Adrenal gland (tissue), 12 donors: ENCODE measurements around the gene ZNF32. TPM values are rescaled to one million over a fixed set of nuclear protein-coding genes. Genes with fewer than 3 reads are reported as not detected.

ENCODE experiments used
- DNase-seq, 7 donors: peaks; one replicate each; pipeline ENCODE4 v3.0.0-alpha.2; 2019 to 2020
- H3K27ac ChIP-seq, 5 donors: fragments of 200-600 bp; sonication (generic) in 4 of 5; 1 replicate in 3 of 5; 2 replicates in 2 of 5; pipeline versions ENCODE4 v1.5.1 to v1.8.0; 2016 to 2020; ENCODE audit warnings: mild to moderate bottlenecking in 1 of 5
- H3K27me3 ChIP-seq: fragments of 200-600 bp; 2 replicates; pipeline ENCODE4 v1.8.0; 2021
- H3K36me3 ChIP-seq, 2 donors: fragments of 200-600 bp; replicated peaks in 1 of 2; 1 replicate in 1 of 2; 2 replicates in 1 of 2; pipeline versions ENCODE4 v1.5.1 to v1.8.0; 2018 to 2022
- H3K4me1 ChIP-seq, 2 donors: fragments of 200-600 bp; replicated peaks in 1 of 2; 1 replicate in 1 of 2; 2 replicates in 1 of 2; pipeline versions ENCODE4 v1.5.1 to v1.8.0; 2018 to 2021
- H3K4me3 ChIP-seq, 4 donors: fragments of 200-600 bp; sonication (generic) in 3 of 4; one replicate each; pipeline ENCODE4 v1.5.1; 2016 to 2018
- H3K9me3 ChIP-seq, 3 donors: fragments of 200-600 bp; sonication (generic) in 1 of 3; replicated peaks in 1 of 3; 1 replicate in 2 of 3; 2 replicates in 1 of 3; pipeline versions ENCODE4 v1.5.1 to v1.8.0; 2016 to 2021
- CTCF ChIP-seq, 6 experiments: fragments of 450-650 bp in 4 of 6; fragments of 200-600 bp in 2 of 6; sonication (generic) in 1 of 6; IDR thresholded peaks; 1 replicate in 5 of 6; 2 replicates in 1 of 6; pipeline versions ENCODE4 v1.5.1 to v1.8.0; 2016 to 2021; ENCODE audit warnings: antibody characterized with exemption in 6 of 6, mild to moderate bottlenecking in 2 of 6, moderate library complexity in 1 of 6
- POLR2A ChIP-seq, 2 donors: fragments of 450-650 bp; IDR thresholded peaks; one replicate each; pipeline ENCODE4 v1.6.1; 2017; ENCODE audit warnings: antibody characterized with exemption in 2 of 2, mild to moderate bottlenecking in 2 of 2, moderate library complexity in 1 of 2
- WGBS, 4 donors: extraction: QIAGEN DNeasy Blood & Tissue Kit in 2 of 4; methylation state at CpG; one replicate each; pipeline versions ENCODE4 v1.1.5 to v1.1.7; 2013 to 2017; 5-methylcytosine and 5-hydroxymethylcytosine counted together
- intact Hi-C, 2 donors: fragments of 100-400 bp; cut with DNase I; formaldehyde crosslinking; loops; one replicate each; pipeline versions ENCODE4 v1.14.1 to v1.15.0; 2022 to 2023
- polyA plus RNA-seq, 3 donors: library from polyadenylated mRNA; stranded (reverse); fragments of 200-250 nt in 2 of 3; fragments of 350-450 nt in 1 of 3; fragmentation: Illumina TruSeq in 1 of 3; extraction: RNeasy Lipid Tissue Mini Kit (QIAGEN cat#74804) in 1 of 3; gene quantifications; one replicate each; pipeline ENCODE4 v1.2.3, GENCODE V29; 2013 to 2014
- total RNA-seq, 9 donors: library from RNA; depleted of rRNA in 4 of 9; stranded (reverse); fragments of >200 nt in 4 of 9; fragments of 120-200 nt in 1 of 9; fragmentation: NEBNext Ultra II Directional in 1 of 9; extraction: Animal tissue kit (Norgen Biotek cat#: 25700) in 1 of 9; gene quantifications; one replicate each; pipeline versions ENCODE4 v1.1.0 to v1.2.4, GENCODE V29; 2013 to 2023
- donor health status: healthy with polysubstance abuse.
- donor health status: Bipolar disorder and iron deficiency.
- donor health status: DM: yes; HTN: yes; CAD: no.
- donor health status: DM: no; HTN: no; CAD: no.
- donor health status: DM: no; HTN: no; CAD: no.
- donor health status: DM: yes; HTN: yes; CAD: no.

Gene ZNF32
- total and polyA plus RNA-seq, 12 donors: 18.0 to 77.8 (median 42.5) TPM

GRCh38 chr10:43595739-43596298, 52.9 kb downstream of the ZNF32 start:
- WGBS, 4 donors: 60 to 70% (median 68%) methylated on average over 7 of the region's 7 CpGs
- TF ChIP-seq CTCF (IDR thresholded peaks at IDR 0.05): no peak
- TF ChIP-seq POLR2A (IDR thresholded peaks at IDR 0.05): no peak
- Histone ChIP-seq H3K4me1 (peaks cover 0 to 11% of the 10 kb centered on the region in 2 donors), H3K36me3 (no peaks in the 10 kb centered on the region), H3K27me3 (no peaks in the 10 kb centered on the region), H3K4me3 (no peak overlapping the region), H3K9me3 (no peaks in the 10 kb centered on the region), H3K27ac (no peak overlapping the region)
- intact Hi-C loops: no loop called here
- no peak for DNase-seq

GRCh38 chr10:43594944-43595589, 53.6 kb downstream of the ZNF32 start:
- H3K4me3 ChIP-seq: peak overlapping the region in 2 of 4 donors; percentile 8 to 53
- DNase-seq: peak in 6 of 7 donors; percentile 13 to 61 (median 35)
- no peaks in the 10 kb centered on the region for H3K27me3 ChIP-seq
- no peak overlapping the region for H3K27ac ChIP-seq
- no peak for TF ChIP-seq POLR2A (IDR thresholded peaks at IDR 0.05)
- no peak for TF ChIP-seq CTCF (IDR thresholded peaks at IDR 0.05)
- peaks cover 0 to 11% of the 10 kb centered on the region in 2 donors for H3K4me1 ChIP-seq
- no peaks in the 10 kb centered on the region for H3K36me3 ChIP-seq
- WGBS, 4 donors: 9 to 18% (median 16%) methylated on average over 6 to 8 of the region's 8 CpGs
- intact Hi-C loops: no loop called here
- H3K9me3 ChIP-seq: no peaks in the 10 kb centered on the region

Other genes starting within 250 kb of the ZNF32 start
- 100 to 1,000 TPM; 103 to 207 (median 142) TPM for gene HNRNPF, start 239.7 kb downstream of the ZNF32 start, total RNA-seq
- gene HNRNPF, start 239.7 kb downstream of the ZNF32 start, polyA plus RNA-seq: 100 to 1,000 TPM in 1 of 3 donors, 10 to 100 TPM in 2; 48.7 to 141 (median 51.3) TPM
- gene ZNF487, start 211.8 kb downstream of the ZNF32 start, total RNA-seq: 10 to 100 TPM in 1 of 9 donors, 1 to 10 TPM in 8; 2.1 to 10.1 (median 4.6) TPM
- 1 to 10 TPM; 7.2 to 8.6 (median 7.6) TPM for gene ZNF487, start 211.8 kb downstream of the ZNF32 start, polyA plus RNA-seq
- 1 to 10 TPM; 1.3 to 7.5 (median 2.8) TPM for gene ZNF239, start 74.3 kb downstream of the ZNF32 start, total RNA-seq
- 1 to 10 TPM; 1.9 to 6.8 (median 3.3) TPM for gene ZNF239, start 74.3 kb downstream of the ZNF32 start, polyA plus RNA-seq
- 1 to 10 TPM; 1.1 to 5.3 (median 3.2) TPM for gene ZNF485, start 42.4 kb downstream of the ZNF32 start, total RNA-seq
- 1 to 10 TPM; 2.2 to 3.8 (median 2.6) TPM for gene ZNF485, start 42.4 kb downstream of the ZNF32 start, polyA plus RNA-seq